ENCODE measurements around the gene METAP2.
"Not testable (repeated sequence)": the region's sequence is repeated elsewhere in the genome, so short reads cannot be mapped to it uniquely, and the experiment has no call there.

METAP2 gene

GRCh38 chr12:95482564-95482963 is 8.6 kb downstream of the METAP2 start:
- WGBS, 2 experiments (ENCODE audit: insufficient coverage in 2 of 2), result 96 to 98% methylated on average over 4 of the region's 6 CpGs
- not testable (repeated sequence) for H3K4me3 ChIP-seq (ENCODE audit: extremely low read depth, insufficient read depth, low read length, poor library complexity, severe bottlenecking); H3K27ac ChIP-seq (ENCODE audit: low read depth, low read length, severe bottlenecking); H3K4me1 ChIP-seq (ENCODE audit: control insufficient read depth, insufficient read depth, low read length, poor library complexity, severe bottlenecking); H3K9me3 ChIP-seq (ENCODE audit: control insufficient read depth, low read length)
- H3K36me3 ChIP-seq (ENCODE audit: control insufficient read depth, insufficient read depth, low read length), result peaks cover 72% of the 10 kb centered on the region

DNA sequence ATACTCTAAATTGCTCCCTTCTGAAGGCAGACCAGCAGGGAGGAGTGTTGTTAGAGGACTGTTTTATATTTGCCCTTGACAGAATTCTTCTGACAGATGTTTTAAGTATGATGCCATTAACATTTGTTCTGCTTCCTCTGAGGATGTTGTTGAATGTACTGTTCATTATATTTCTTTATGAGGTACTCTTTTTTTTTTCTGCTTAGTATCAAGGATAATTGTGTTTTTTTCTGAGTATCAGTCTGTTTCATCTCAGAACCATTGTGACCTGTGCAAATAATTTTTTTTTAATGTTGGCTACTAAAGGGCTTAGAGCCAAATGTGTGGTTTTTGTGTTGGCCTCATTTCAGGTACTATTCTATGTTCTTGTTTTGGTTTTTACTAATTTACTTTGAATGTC is 10.6 kb downstream of the METAP2 start:
- Histone ChIP-seq H3K9me3 (ENCODE audit: control insufficient read depth, low read length) (no peaks in the 10 kb centered on the region), H3K27ac (ENCODE audit: low read depth, low read length, severe bottlenecking) (no peak overlapping the region), H3K4me1 (ENCODE audit: control insufficient read depth, insufficient read depth, low read length, poor library complexity, severe bottlenecking) (peaks cover 4% of the 10 kb centered on the region), H3K36me3 (ENCODE audit: control insufficient read depth, insufficient read depth, low read length) (peaks cover 62% of the 10 kb centered on the region), H3K4me3 (ENCODE audit: extremely low read depth, insufficient read depth, low read length, poor library complexity, severe bottlenecking) (no peak overlapping the region)

- H3K36me3 ChIP-seq (ENCODE audit: control insufficient read depth, insufficient read depth, low read length), result peaks cover 72% of the 10 kb centered on the region
- H3K4me1 ChIP-seq (ENCODE audit: control insufficient read depth, insufficient read depth, low read length, poor library complexity, severe bottlenecking), result no peaks in the 10 kb centered on the region
- H3K4me3 ChIP-seq (ENCODE audit: extremely low read depth, insufficient read depth, low read length, poor library complexity, severe bottlenecking), result no peak overlapping the region
- no CpG with 5 or more reads among the region's 2 CpGs for WGBS, 2 experiments (ENCODE audit: insufficient coverage in 2 of 2)
- no peaks in the 10 kb centered on the region for H3K9me3 ChIP-seq (ENCODE audit: control insufficient read depth, low read length)
- no peak overlapping the region for H3K27ac ChIP-seq (ENCODE audit: low read depth, low read length, severe bottlenecking)
Observed at GRCh38 chr12:95487024-95487423, 13.1 kb downstream of the METAP2 start.

DNA sequence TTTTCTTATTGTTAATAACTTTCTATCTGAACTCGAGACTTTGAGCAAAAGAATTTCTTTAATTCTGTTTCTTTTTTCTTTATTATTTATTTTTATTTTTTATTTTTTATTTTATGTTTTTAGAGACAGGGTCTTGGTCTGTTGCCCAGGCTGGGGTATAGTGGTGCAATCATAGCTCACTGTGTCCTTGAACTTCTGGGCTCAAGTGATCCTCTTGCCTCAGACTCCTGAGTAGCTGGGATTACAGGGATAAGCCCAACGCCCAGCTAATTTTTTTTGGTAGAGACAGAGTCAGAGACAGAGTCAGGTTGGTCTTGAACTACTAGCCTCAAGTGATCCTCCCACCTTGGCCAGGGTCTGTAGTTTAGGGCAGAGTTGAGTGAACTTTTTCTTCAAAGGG is 18.5 kb downstream of the METAP2 start:
- Histone ChIP-seq H3K9me3 (ENCODE audit: control insufficient read depth, low read length) (no peaks in the 10 kb centered on the region), H3K4me3 (ENCODE audit: extremely low read depth, insufficient read depth, low read length, poor library complexity, severe bottlenecking) (no peak overlapping the region), H3K36me3 (ENCODE audit: control insufficient read depth, insufficient read depth, low read length) (peaks cover 69% of the 10 kb centered on the region), H3K4me1 (ENCODE audit: control insufficient read depth, insufficient read depth, low read length, poor library complexity, severe bottlenecking) (no peaks in the 10 kb centered on the region), H3K27ac (ENCODE audit: low read depth, low read length, severe bottlenecking) (no peak overlapping the region)
- 80 to 89% methylated on average over 1 of the region's 2 CpGs for WGBS, 2 experiments (ENCODE audit: insufficient coverage in 2 of 2)

DNA sequence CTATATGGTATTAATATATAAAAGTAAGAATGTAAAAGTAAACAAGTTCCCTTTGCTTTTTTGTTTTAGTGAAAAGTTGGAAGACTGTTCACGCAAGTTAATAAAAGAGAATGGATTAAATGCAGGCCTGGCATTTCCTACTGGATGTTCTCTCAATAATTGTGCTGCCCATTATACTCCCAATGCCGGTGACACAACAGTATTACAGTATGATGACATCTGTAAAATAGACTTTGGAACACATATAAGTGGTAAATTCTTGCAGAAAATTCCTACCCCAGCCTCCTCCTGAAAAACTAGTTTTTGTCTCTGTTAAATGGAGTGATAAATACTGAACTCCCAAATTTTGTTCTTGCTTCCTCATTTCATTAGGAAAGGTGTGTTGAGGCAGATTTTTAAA is 20.9 kb downstream of the METAP2 start:
- Histone ChIP-seq H3K27ac (ENCODE audit: low read depth, low read length, severe bottlenecking) (no peak overlapping the region), H3K4me1 (ENCODE audit: control insufficient read depth, insufficient read depth, low read length, poor library complexity, severe bottlenecking) (no peaks in the 10 kb centered on the region), H3K9me3 (ENCODE audit: control insufficient read depth, low read length) (no peaks in the 10 kb centered on the region), H3K36me3 (ENCODE audit: control insufficient read depth, insufficient read depth, low read length) (peaks cover 80% of the 10 kb centered on the region), H3K4me3 (ENCODE audit: extremely low read depth, insufficient read depth, low read length, poor library complexity, severe bottlenecking) (no peak overlapping the region)
- no CpG with 5 or more reads among the region's 2 CpGs for WGBS, 2 experiments (ENCODE audit: insufficient coverage in 2 of 2)

DNA sequence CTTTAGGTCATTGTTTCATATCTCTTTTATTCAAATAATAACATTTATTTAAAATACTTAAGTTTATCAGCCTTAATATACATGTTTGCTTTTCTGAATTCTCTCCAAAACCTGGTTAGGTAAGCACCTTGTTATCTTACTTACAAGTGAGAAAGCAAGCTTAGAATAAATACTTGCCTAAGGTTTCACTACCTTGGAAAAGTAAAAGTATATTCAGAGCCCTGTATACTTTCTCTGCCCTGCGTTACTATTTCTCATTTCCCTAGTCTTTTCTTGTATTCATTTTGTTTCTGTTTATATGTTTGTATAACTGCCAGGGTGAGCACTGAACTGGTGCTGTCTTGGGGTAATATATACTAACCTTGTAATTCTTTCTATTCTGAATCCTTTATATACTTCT is 21.5 kb downstream of the METAP2 start:
- H3K4me3 ChIP-seq (ENCODE audit: extremely low read depth, insufficient read depth, low read length, poor library complexity, severe bottlenecking), result no peak overlapping the region
- peaks cover 78% of the 10 kb centered on the region for H3K36me3 ChIP-seq (ENCODE audit: control insufficient read depth, insufficient read depth, low read length)
- WGBS, 2 experiments (ENCODE audit: insufficient coverage in 2 of 2), result no CpG with 5 or more reads among the region's 1 CpG
- H3K4me1 ChIP-seq (ENCODE audit: control insufficient read depth, insufficient read depth, low read length, poor library complexity, severe bottlenecking), result no peaks in the 10 kb centered on the region
- no peak overlapping the region for H3K27ac ChIP-seq (ENCODE audit: low read depth, low read length, severe bottlenecking)
- no peaks in the 10 kb centered on the region for H3K9me3 ChIP-seq (ENCODE audit: control insufficient read depth, low read length)

GRCh38 chr12:95497031-95497430 is 23.1 kb downstream of the METAP2 start:
- peaks cover 83% of the 10 kb centered on the region for H3K36me3 ChIP-seq (ENCODE audit: control insufficient read depth, insufficient read depth, low read length)
- no peaks in the 10 kb centered on the region for H3K4me1 ChIP-seq (ENCODE audit: control insufficient read depth, insufficient read depth, low read length, poor library complexity, severe bottlenecking)
- 80% methylated on average over 1 of the region's 4 CpGs; no CpG with 5 or more reads in 1 of the 2 experiments for WGBS, 2 experiments (ENCODE audit: insufficient coverage in 2 of 2)

DNA sequence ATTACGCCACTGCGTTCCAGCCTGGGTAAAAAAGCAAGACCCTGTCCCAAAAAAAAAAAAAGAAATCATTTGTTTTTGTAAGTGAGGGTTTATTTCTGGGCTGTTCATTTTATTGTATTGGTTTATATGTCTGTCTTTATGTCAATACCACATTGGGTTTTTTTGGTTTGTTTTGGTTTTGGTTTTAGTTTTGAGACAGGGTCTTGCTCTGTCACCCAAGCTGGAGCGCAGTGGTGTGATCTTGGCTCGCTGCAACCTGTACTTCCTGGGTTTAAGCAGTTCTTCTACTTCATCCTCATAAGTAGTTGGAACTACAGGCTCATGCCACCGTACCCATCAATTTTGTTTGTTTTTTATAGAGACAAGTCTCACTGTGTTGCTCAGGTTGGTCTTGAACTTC is 25.0 kb downstream of the METAP2 start:
- Histone ChIP-seq H3K9me3 (ENCODE audit: control insufficient read depth, low read length) (no peaks in the 10 kb centered on the region), H3K27ac (ENCODE audit: low read depth, low read length, severe bottlenecking) (no peak overlapping the region), H3K36me3 (ENCODE audit: control insufficient read depth, insufficient read depth, low read length) (peaks cover 81% of the 10 kb centered on the region), H3K4me1 (ENCODE audit: control insufficient read depth, insufficient read depth, low read length, poor library complexity, severe bottlenecking) (no peaks in the 10 kb centered on the region), H3K4me3 (ENCODE audit: extremely low read depth, insufficient read depth, low read length, poor library complexity, severe bottlenecking) (no peak overlapping the region)
- 96 to 100% methylated on average over 4 of the region's 5 CpGs for WGBS, 2 experiments (ENCODE audit: insufficient coverage in 2 of 2)

More at GRCh38 chr12:95497031-95497430, 23.1 kb downstream of the METAP2 start:
- H3K9me3 ChIP-seq (ENCODE audit: control insufficient read depth, low read length), result no peaks in the 10 kb centered on the region
- H3K27ac ChIP-seq (ENCODE audit: low read depth, low read length, severe bottlenecking), result no peak overlapping the region
- no peak overlapping the region for H3K4me3 ChIP-seq (ENCODE audit: extremely low read depth, insufficient read depth, low read length, poor library complexity, severe bottlenecking)

- Histone ChIP-seq H3K9me3 (ENCODE audit: control insufficient read depth, low read length) (no peaks in the 10 kb centered on the region), H3K27ac (ENCODE audit: low read depth, low read length, severe bottlenecking) (no peak overlapping the region), H3K4me1 (ENCODE audit: control insufficient read depth, insufficient read depth, low read length, poor library complexity, severe bottlenecking) (no peaks in the 10 kb centered on the region), H3K36me3 (ENCODE audit: control insufficient read depth, insufficient read depth, low read length) (peaks cover 83% of the 10 kb centered on the region), H3K4me3 (ENCODE audit: extremely low read depth, insufficient read depth, low read length, poor library complexity, severe bottlenecking) (no peak overlapping the region)
- no CpG with 5 or more reads among the region's 2 CpGs for WGBS, 2 experiments (ENCODE audit: insufficient coverage in 2 of 2)
Observed at GRCh38 chr12:95499772-95500171, 25.8 kb downstream of the METAP2 start.

- H3K27ac ChIP-seq (ENCODE audit: low read depth, low read length, severe bottlenecking), result no peak overlapping the region
- 100% methylated on average over 1 to 3 of the region's 4 CpGs for WGBS, 2 experiments (ENCODE audit: insufficient coverage in 2 of 2)
- H3K36me3 ChIP-seq (ENCODE audit: control insufficient read depth, insufficient read depth, low read length), result peaks cover 84% of the 10 kb centered on the region
- H3K9me3 ChIP-seq (ENCODE audit: control insufficient read depth, low read length), result no peaks in the 10 kb centered on the region
- H3K4me3 ChIP-seq (ENCODE audit: extremely low read depth, insufficient read depth, low read length, poor library complexity, severe bottlenecking), result no peak overlapping the region
- no peaks in the 10 kb centered on the region for H3K4me1 ChIP-seq (ENCODE audit: control insufficient read depth, insufficient read depth, low read length, poor library complexity, severe bottlenecking)
Observed at GRCh38 chr12:95504140-95504539, 30.2 kb downstream of the METAP2 start.

- Histone ChIP-seq H3K4me3 (ENCODE audit: extremely low read depth, insufficient read depth, low read length, poor library complexity, severe bottlenecking) (no peak overlapping the region), H3K36me3 (ENCODE audit: control insufficient read depth, insufficient read depth, low read length) (peaks cover 85% of the 10 kb centered on the region), H3K27ac (ENCODE audit: low read depth, low read length, severe bottlenecking) (no peak overlapping the region), H3K9me3 (ENCODE audit: control insufficient read depth, low read length) (no peaks in the 10 kb centered on the region), H3K4me1 (ENCODE audit: control insufficient read depth, insufficient read depth, low read length, poor library complexity, severe bottlenecking) (no peaks in the 10 kb centered on the region)
- 82 to 86% methylated on average over 5 of the region's 5 CpGs for WGBS, 2 experiments (ENCODE audit: insufficient coverage in 2 of 2)
Observed at GRCh38 chr12:95505039-95505438, 31.1 kb downstream of the METAP2 start.
